HG03575 (cell line): ENCODE data around the gene CCDC138.

Experiments used
- ATAC-seq: cut with Tn5 transposase; IDR thresholded peaks from one replicate; pipeline ENCODE4 v1.9.1; 2021; ENCODE audit not compliant: unreplicated experiment, insufficient number of reproducible peaks, low FRiP score; ENCODE audit errors: extremely low read depth

CCDC138 gene

GRCh38 chr2:108824316-108825070, 37.9 kb downstream of the CCDC138 start:
- ATAC-seq, result no peak

GRCh38 chr2:108825254-108825653, 38.7 kb downstream of the CCDC138 start:
- ATAC-seq, result no peak

- no peak for ATAC-seq
These were observed 39.2 kb downstream of the CCDC138 start for GRCh38 chr2:108825736-108826135.

GRCh38 chr2:108829578-108830310, 43.2 kb downstream of the CCDC138 start:
- ATAC-seq, result no peak

- no peak for ATAC-seq
These were observed 46.6 kb downstream of the CCDC138 start for GRCh38 chr2:108833219-108833618.

GRCh38 chr2:108834620-108835019, 48.0 kb downstream of the CCDC138 start:
- ATAC-seq, result no peak

GRCh38 chr2:108835040-108835439, 48.5 kb downstream of the CCDC138 start:
- no peak for ATAC-seq

GRCh38 chr2:108837198-108837597, 50.6 kb downstream of the CCDC138 start:
- ATAC-seq, result no peak

- no peak for ATAC-seq
These were observed 54.9 kb downstream of the CCDC138 start for GRCh38 chr2:108841506-108841905.

- ATAC-seq, result no peak
These were observed 59.4 kb downstream of the CCDC138 start for GRCh38 chr2:108845923-108846322.

- ATAC-seq, result no peak
These were observed 60.4 kb downstream of the CCDC138 start for GRCh38 chr2:108847000-108847399.

GRCh38 chr2:108852375-108852774, 65.8 kb downstream of the CCDC138 start:
- ATAC-seq, result no peak

- no peak for ATAC-seq
These were observed 66.8 kb downstream of the CCDC138 start for GRCh38 chr2:108853421-108853820.

- no peak for ATAC-seq
These were observed 67.9 kb downstream of the CCDC138 start for GRCh38 chr2:108854484-108854883.

GRCh38 chr2:108855194-108855593, 68.6 kb downstream of the CCDC138 start:
- no peak for ATAC-seq

- ATAC-seq, result no peak
These were observed 72.3 kb downstream of the CCDC138 start for GRCh38 chr2:108858894-108859293.

GRCh38 chr2:108866041-108866440, 79.5 kb downstream of the CCDC138 start:
- ATAC-seq, result no peak

- ATAC-seq, result no peak
These were observed 82.3 kb downstream of the CCDC138 start for GRCh38 chr2:108868911-108869310.

- ATAC-seq, result no peak
These were observed 83.0 kb downstream of the CCDC138 start for GRCh38 chr2:108869542-108869941.

GRCh38 chr2:108870069-108870644, 83.6 kb downstream of the CCDC138 start:
- no peak for ATAC-seq
